ENCODE data around the gene GFAP.

Gene GFAP

GRCh38 chr17:44930667-44931066 is 15.4 kb upstream of the GFAP start:
- no peak for DNase-seq

- no peak for DNase-seq
Measured at GRCh38 chr17:44928950-44929720, 13.8 kb upstream of the GFAP start.

- DNase-seq: no peak
Measured at GRCh38 chr17:44928136-44928535, 12.8 kb upstream of the GFAP start.

GRCh38 chr17:44927696-44928095 is 12.4 kb upstream of the GFAP start:
- DNase-seq: no peak

- DNase-seq: no peak
Measured at GRCh38 chr17:44926821-44927525, 11.7 kb upstream of the GFAP start.

GRCh38 chr17:44925731-44926697 is 10.7 kb upstream of the GFAP start:
- DNase-seq: no peak

- peak in 1 of 2 experiments; percentile 34 for DNase-seq
Measured at GRCh38 chr17:44924107-44924544, 8.8 kb upstream of the GFAP start.

GRCh38 chr17:44922746-44923470 is 7.6 kb upstream of the GFAP start:
- no peak for DNase-seq

- no peak for DNase-seq
Measured at GRCh38 chr17:44922136-44922535, 6.8 kb upstream of the GFAP start.

GRCh38 chr17:44921122-44921882 is 6.0 kb upstream of the GFAP start:
- DNase-seq: no peak

GRCh38 chr17:44920565-44920940 is 5.3 kb upstream of the GFAP start:
- DNase-seq: no peak

GRCh38 chr17:44919885-44920564 is 4.7 kb upstream of the GFAP start:
- peak; percentile 19 to 65 for DNase-seq

GRCh38 chr17:44919411-44919810 is 4.1 kb upstream of the GFAP start:
- DNase-seq: no peak

GRCh38 chr17:44918006-44918405 is 2.7 kb upstream of the GFAP start:
- DNase-seq: no peak

GRCh38 chr17:44917456-44917855 is 2.2 kb upstream of the GFAP start:
- DNase-seq: no peak

- no peak for DNase-seq
Measured at GRCh38 chr17:44916781-44917241, 1.5 kb upstream of the GFAP start.

- no peak for DNase-seq
Measured at GRCh38 chr17:44915862-44916780, 821 bp upstream of the GFAP start.

- DNase-seq: no peak
Measured at GRCh38 chr17:44914698-44915271, 515 bp downstream of the GFAP start.

- no peak for DNase-seq
Measured at GRCh38 chr17:44914148-44914547, 1.2 kb downstream of the GFAP start.

GRCh38 chr17:44913676-44914075 is 1.6 kb downstream of the GFAP start:
- DNase-seq: no peak

Data from SW 1271 (cell line).